Fibroblast of skin of left biceps (primary cell): ENCODE results near the gene HAL.
"Not testable (repeated sequence)": the region's sequence is repeated elsewhere in the genome, so short reads cannot be mapped to it uniquely, and the experiment has no call there.

Experiments used
- DNase-seq, 2 experiments: peaks; one replicate each; pipeline ENCODE4 v3.0.0-alpha.2; 2013; ENCODE audit warnings: low read depth in 2 of 2

Gene HAL

GRCh38 chr12:95977764-95978305 lies 18.3 kb downstream of the HAL start:
- no peak for DNase-seq

- no peak for DNase-seq
These were observed 19.7 kb downstream of the HAL start for GRCh38 chr12:95976416-95976832.

DNA sequence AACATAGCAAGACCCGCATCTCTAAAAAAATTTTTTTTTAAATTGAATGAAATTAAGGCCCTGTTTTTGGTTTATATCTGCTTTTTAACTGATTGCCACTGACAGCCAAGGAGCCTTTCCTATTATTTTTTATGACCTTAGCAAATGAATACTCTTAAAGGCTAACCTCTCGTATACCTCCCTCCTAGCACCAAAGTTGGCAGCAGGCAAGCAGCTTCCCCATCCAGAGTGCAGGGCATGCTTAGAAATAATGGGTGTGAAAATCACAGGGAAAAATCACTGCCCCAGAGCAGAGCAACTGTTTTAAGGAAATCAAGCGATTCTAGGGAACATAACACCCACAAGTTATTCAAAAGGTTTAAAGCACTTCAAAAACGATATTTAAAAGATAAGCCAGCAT lies 20.7 kb downstream of the HAL start:
- DNase-seq: no peak

- DNase-seq: no peak
These were observed 21.8 kb downstream of the HAL start for GRCh38 chr12:95974358-95974757.

GRCh38 chr12:95972832-95973456 lies 23.2 kb downstream of the HAL start:
- no peak for DNase-seq

DNA sequence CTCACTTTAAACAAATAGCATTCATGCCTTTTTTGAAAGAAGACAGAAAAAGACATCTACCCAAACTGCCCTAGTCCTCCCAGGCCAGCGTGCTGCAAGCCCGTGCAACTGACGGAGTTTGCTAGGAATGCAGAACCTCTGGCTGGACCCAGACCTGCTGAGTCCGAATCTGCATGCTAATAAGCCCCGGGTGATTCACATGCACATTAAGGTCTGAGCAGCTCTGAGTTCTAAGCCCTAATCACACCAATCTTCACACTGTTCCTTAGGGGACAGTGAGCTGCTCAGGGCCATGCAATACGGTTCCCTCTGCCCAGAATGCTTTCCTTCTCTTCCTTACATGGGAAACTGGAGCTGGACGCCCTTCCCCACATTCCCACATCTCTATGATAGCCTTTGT lies 25.2 kb downstream of the HAL start:
- no peak for DNase-seq

DNA sequence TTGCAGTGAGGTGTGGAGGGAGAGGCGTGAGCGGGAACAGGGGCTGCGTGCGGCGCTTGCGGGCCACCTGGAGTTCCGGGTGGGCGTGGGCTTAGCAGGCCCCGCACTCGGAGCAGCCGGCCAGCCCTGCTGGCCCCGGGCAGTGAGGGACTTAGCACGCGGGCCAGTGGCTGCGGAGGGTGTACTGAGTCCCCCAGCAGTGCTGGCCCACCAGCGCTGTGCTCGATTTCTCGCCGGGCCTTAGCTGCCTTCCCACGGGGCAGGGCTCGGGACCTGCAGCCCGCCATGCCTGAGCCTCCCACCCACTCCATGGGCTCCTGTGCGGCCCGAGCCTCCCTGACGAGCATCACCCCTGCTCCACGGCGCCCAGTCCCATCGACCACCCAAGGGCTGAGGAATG lies 27.0 kb downstream of the HAL start:
- DNase-seq: not testable (repeated sequence)

GRCh38 chr12:95967301-95967700 lies 28.8 kb downstream of the HAL start:
- no peak for DNase-seq

GRCh38 chr12:95966287-95966870 lies 29.8 kb downstream of the HAL start:
- DNase-seq: no peak

DNA sequence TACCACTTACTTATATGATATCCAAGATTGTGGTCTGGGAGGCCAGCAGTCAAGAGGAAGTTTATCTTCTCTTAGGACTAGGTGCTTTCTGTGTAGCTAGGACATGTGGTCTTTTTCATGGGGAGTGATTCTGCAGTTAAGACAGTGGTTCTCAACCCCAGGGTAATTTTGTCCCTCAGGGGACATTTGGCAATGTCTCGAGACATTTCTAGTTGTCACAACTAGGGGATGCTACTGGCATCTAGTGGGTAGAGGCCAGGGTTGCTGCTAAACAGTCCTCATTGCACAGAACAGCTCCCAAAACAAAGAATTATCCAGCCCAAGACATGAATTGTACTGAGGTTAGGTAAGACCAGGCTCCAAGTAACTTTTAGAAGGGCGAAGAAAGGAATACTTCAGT lies 33.0 kb downstream of the HAL start:
- no peak for DNase-seq

DNA sequence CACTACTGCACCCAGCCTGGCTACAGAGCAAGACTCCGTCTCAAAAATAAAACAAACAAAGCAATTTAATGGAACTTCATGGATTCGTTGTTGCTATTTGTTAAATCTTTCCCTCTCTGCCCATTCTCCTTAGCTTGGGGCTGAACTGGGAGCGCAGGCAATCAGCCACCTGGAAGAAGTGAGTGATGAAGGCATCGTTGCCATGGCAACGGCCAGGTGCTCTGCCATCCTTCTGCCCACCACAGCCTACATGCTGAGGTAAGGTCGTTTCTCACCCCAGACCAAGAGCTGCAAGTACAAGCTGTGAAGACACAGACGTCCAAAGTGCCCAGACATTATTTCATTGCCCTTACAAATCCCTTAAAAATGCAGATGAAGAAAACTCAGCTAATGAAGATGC lies 33.9 kb downstream of the HAL start:
- no peak for DNase-seq

- DNase-seq: no peak
These were observed 35.9 kb downstream of the HAL start for GRCh38 chr12:95960241-95960640.

DNA sequence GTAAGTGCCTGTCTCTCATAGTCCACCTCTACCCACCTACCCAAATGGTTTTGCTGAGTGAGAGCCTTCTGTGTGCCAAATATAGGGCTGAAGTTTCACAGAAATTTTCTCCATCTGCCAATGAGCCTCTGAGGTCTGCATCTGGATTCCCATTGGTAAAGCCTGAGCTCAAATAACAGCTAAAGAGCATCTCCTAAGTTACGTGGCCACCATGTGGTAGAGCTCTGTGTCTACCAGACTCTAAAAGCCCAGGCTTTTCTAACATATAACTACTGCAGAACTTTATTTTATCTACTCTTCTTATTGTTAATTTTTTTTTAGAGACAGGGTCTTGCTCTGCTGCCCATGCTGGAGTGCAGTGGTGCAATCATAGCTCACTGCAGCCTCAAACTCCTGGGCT lies 37.0 kb downstream of the HAL start:
- DNase-seq: no peak

DNA sequence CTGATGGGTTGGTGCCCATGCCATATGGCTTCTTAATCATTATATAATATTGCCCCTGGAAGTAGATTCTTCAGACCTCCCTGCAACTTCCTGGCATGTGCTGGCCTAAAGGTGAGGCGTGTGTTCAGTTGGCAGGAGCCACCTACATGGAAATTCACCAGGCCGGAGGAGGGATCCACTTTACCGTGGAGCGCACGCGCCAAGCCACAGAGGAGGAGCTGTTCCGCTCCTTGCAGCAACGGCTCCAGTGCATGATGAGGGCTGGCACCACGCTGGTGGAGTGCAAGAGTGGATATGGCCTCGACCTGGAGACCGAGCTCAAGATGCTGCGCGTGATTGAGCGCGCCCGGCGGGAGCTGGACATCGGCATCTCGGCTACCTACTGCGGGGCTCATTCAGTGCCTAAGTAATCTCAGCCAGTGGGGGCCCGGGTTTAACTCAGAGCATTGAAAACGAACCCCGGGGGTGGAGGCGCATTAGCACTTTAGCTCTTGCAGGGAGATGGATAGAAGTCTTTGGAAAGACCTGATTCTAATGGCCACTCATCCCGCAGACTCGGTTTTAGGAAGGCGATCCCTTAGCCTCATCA lies 39.5 kb downstream of the HAL start:
- no peak for DNase-seq

DNA sequence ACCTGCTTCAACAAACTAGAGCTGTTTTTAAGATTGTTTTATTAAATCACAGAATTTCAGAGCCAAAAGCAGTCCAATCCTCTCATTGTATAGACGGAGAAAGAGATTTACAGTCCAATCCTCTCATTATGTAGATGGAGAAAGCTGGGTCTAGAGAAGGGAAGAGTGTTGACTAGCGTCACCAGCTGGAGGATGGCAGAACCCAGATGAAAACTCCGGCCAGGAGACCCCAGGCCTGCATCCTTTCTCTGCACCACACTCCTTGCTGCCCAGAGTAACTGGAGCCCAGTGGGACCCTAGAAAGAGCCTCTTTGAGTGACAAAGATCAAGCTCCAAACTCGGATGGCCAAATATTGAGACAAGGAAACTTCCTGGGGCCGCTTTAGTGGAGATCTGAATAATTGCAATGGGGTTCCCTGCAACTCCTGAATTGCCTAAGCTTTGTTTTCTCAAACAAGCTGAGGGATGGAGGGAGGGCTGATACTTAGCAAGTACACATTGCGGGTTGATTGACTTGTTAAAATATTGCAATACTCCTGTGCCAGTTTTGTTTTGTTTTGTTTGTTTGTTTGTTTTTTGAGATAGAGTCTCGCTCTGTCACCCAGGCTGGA lies 40.5 kb downstream of the HAL start:
- no peak for DNase-seq

DNA sequence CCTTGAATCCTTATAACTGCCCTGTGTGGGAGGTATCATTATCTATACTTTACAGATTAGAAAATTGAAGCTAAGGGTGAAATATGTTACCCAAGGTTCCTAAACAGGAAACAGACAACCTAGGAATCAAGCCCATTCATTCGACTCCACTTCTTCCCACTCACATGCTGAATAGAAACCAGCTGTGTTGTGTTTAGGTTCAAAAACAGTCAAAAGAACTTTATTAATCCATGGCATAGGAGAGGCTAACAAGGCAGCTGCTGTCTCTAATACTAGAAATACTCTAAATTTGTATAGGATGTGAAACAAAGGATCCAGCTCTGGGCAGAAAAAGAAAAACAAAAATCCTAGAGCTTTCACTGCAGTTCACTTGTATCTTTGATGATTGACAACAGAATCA lies 43.1 kb downstream of the HAL start:
- no peak for DNase-seq

- DNase-seq: no peak
These were observed 44.6 kb downstream of the HAL start for GRCh38 chr12:95951515-95951914.

DNA sequence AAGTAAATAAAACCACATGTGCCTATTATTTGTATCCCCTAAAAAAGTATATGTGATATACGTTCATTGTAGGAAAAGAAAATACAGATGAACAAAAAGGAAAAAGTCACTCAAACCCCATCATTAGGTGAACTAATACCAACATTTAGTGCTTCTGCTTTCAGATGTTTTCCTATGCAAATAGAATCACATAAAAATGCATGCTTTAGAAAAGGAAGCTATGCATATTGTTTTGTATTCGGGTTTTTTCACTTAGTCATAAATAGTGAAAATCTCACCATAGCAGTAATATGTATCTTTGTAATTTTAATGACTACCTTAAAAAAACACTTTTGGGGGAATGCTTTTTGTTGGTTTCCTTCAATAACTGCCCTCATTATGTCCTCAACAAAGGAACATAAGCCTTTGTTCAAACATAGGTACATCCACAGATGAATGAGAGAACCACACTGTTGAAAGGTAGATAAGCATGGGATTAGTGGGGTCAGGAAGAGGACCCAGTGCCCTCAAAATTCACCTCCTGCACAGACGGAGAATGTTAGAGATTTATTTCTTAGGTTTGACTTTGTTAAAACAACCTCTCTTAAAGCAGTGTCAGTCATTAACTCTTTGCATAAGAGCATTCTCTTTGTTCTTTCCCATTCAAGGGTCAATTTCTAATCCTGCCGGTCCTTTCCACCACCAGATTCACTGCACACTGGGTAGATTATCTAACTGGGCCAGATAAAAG lies 46.5 kb downstream of the HAL start:
- DNase-seq: no peak

GRCh38 chr12:95944108-95944704 lies 51.9 kb downstream of the HAL start:
- no peak for DNase-seq

DNA sequence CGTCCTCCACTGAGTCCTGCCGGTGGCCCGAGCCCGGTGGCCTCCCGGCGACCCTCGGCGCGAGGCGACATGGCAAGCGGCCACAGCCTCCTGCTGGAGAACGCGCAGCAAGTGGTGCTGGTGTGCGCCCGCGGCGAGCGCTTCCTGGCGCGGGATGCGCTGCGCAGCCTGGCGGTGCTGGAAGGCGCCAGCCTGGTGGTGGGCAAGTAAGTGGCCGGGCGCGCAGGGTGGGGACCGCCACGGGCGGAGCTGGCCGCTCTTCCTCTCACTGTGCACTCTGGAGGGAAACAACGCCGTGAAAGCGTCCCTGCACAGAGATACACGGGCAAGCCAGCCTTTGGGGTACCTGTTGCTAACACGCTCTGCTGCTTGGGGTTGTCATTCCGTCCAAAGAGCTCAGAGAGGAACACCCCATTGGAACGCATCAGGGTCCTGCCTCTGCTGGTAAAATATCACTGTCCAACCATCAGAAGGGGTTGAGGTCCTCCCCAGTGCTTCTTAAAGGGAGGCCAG lies 52.8 kb downstream of the HAL start, which contains the start of gene AMDHD1:
Gene AMDHD1, plus strand, starts transcription at position 2 of the 513 bp plus-strand sequence. Its CDS starts 68 bp downstream, at position 70.
- DNase-seq: no peak
